T-cell (primary cell): ENCODE measurements around the gene NT5DC2. TPM values are rescaled to one million over a fixed set of nuclear protein-coding genes. Genes with fewer than 3 reads are reported as not detected.

Experiments
- total RNA-seq, 35 experiments: library from RNA in 6 of 35; stranded (reverse) in 6 of 35; fragments of 120-200 nt in 1 of 35; gene quantifications; one replicate each; pipeline versions ENCODE4 v1.2.1 to v1.2.4 and lab custom pipeline; 2013 to 2026

NT5DC2 gene
- total RNA-seq, 5 donors from 2014 or later (not counting 1 experiment from before 2014, with no cell fraction given) = 1.9 to 10.9 (median 7.4) TPM

Other genes with a start within 250 kb of the NT5DC2 start
- 10 to 100 TPM; 36.7 to 42.5 (median 37.5) TPM for gene GLYCTK, start 246.0 kb downstream of the NT5DC2 start, total RNA-seq
- 10 to 100 TPM; 41.5 to 72.0 (median 44.2) TPM for gene DNAH1, start 217.5 kb downstream of the NT5DC2 start, total RNA-seq
- 100 to 1,000 TPM in 3 of 5 donors, 10 to 100 TPM in 2; 94.3 to 108 (median 103) TPM for gene BAP1, start 123.8 kb downstream of the NT5DC2 start, total RNA-seq
- gene PHF7, start 123.2 kb downstream of the NT5DC2 start, total RNA-seq = 10 to 100 TPM; 12.2 to 17.0 (median 15.7) TPM
- 1 to 10 TPM in 4 of 5 donors, under 1 TPM in 1; 0.75 to 1.9 (median 1.4) TPM for gene SEMA3G, start 88.8 kb downstream of the NT5DC2 start, total RNA-seq
- 1 to 10 TPM; 2.8 to 8.8 (median 4.5) TPM for gene TNNC1, start 79.8 kb downstream of the NT5DC2 start, total RNA-seq
- 100 to 1,000 TPM; 152 to 171 (median 157) TPM for gene NISCH, start 78.3 kb downstream of the NT5DC2 start, total RNA-seq
- 1 to 10 TPM in 4 of 5 donors, under 1 TPM in 1; 0.38 to 2.2 (median 1.7) TPM for gene STAB1, start 38.5 kb downstream of the NT5DC2 start, total RNA-seq
- 10 to 100 TPM in 2 of 5 donors, 1 to 10 TPM in 3; 2.5 to 14.8 (median 9.8) TPM for gene UQCC5, start 2.7 kb upstream of the NT5DC2 start, total RNA-seq
- gene PBRM1, start 152.1 kb upstream of the NT5DC2 start, total RNA-seq = 10 to 100 TPM; 57.4 to 73.3 (median 63.3) TPM
- 100 to 1,000 TPM in 2 of 5 donors, 10 to 100 TPM in 3; 77.1 to 110 (median 86.6) TPM for gene GNL3, start 152.2 kb upstream of the NT5DC2 start, total RNA-seq
- gene GLT8D1, start 171.9 kb upstream of the NT5DC2 start, total RNA-seq = 10 to 100 TPM; 21.0 to 47.0 (median 39.1) TPM
- gene SPCS1, start 172.2 kb upstream of the NT5DC2 start, total RNA-seq = 10 to 100 TPM; 61.8 to 85.8 (median 81.3) TPM
- 10 to 100 TPM; 14.1 to 23.9 (median 22.2) TPM for gene NEK4, start 237.1 kb upstream of the NT5DC2 start, total RNA-seq
- under 1 TPM in 2 of 5 donors, not detected in 3; 0.49 to 0.85 TPM for gene ITIH1, start 243.7 kb upstream of the NT5DC2 start, total RNA-seq